IPS-18c (cell line): ENCODE measurements around the gene CPT1A.

Experiments used
- H3K4me3 ChIP-seq: 2 replicates; pipeline ENCODE4 v1.7.0; 2013; ENCODE audit warnings: low read depth, mild to moderate bottlenecking, low read length, moderate library complexity; ENCODE audit not compliant: insufficient read depth
- H3K9me3 ChIP-seq: one replicate; pipeline ENCODE4 v1.6.1; 2013; ENCODE audit warnings: mild to moderate bottlenecking, low read length, moderate library complexity; ENCODE audit not compliant: control insufficient read depth, insufficient read depth

CPT1A gene

GRCh38 chr11:68714060-68714856 is 127.5 kb downstream of the CPT1A start:
- H3K9me3 ChIP-seq, result no peaks in the 10 kb centered on the region
- no peak overlapping the region for H3K4me3 ChIP-seq

- Histone ChIP-seq H3K9me3 (no peaks in the 10 kb centered on the region), H3K4me3 (no peak overlapping the region)
Measured at GRCh38 chr11:68711114-68711513, 130.6 kb downstream of the CPT1A start.

- no peak overlapping the region for H3K4me3 ChIP-seq
- H3K9me3 ChIP-seq, result no peaks in the 10 kb centered on the region
Measured at GRCh38 chr11:68710409-68710808, 131.3 kb downstream of the CPT1A start.

GRCh38 chr11:68709062-68709461 is 132.7 kb downstream of the CPT1A start:
- Histone ChIP-seq H3K9me3 (no peaks in the 10 kb centered on the region), H3K4me3 (no peak overlapping the region)

- H3K9me3 ChIP-seq, result no peaks in the 10 kb centered on the region
- H3K4me3 ChIP-seq, result no peak overlapping the region
Measured at GRCh38 chr11:68707527-68707926, 134.2 kb downstream of the CPT1A start.

DNA sequence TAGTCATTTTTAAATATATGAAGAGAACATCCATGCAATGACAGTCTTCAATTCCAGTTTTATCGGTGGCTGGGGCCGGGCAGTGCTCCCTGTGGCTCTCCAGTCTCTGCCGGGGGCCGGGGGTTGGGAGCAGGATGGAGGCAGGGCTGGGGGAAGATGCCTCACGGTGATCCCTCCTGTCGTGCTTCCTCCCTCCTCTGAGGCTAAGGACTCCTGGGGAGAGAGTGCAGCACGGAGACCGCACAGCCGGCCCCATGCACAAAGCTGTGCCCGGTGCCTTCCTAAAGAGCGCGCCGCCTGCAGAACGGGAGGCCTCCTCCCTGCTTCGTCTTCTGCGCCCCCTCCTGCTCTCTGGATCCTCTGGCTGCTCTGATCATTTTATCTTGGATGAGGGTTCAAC is 136.8 kb downstream of the CPT1A start:
- Histone ChIP-seq H3K4me3 (0 out of 2 replicates have a peak overlapping the region, but pooled peaks have one; percentile 16), H3K9me3 (no peaks in the 10 kb centered on the region)
